ENCODE measurements around the gene KDM4F.

Gene KDM4F

DNA sequence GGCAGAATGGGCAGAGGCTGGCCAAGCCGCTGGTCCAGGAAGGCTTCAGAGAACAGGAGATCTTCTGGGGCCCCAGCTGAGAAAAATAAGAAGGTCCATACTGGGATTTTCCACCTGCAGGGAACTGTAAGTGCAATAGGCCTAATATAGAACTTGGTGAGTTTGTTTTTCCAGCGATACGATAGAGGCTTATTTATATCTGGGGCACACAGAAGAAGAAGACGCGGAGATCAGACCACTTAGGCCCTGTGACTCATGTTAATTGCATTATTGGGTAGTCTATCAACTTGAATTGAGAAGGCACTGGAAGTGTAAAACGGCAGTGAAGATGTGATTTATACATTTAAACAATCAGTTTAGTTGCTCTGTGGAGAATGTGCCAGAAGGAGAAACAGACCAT lies 9.8 kb downstream of the KDM4F start:
- in situ Hi-C loops (cut with HindIII; ENCODE audit: low sequenced_read_pairs) = no loop called here

DNA sequence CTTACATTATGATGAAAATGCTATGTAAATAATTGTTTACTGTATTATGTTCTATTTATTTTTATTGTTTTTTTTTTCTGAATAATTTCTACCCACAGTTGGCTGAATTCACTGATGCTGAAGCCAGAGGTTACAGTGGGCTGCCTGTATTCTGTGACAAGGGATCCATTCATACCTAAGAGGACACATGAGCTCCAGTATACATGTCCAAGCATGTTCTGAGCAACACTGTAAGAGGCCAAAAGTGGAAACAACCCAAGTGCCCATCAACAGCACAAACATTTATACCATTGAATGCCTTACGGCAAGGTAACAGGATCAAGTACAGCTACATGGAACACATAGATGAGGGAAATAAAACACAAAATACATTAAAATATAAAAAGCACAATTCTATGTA lies 16.1 kb downstream of the KDM4F start:
- in situ Hi-C loops (cut with HindIII; ENCODE audit: low sequenced_read_pairs) = no loop called here

GRCh38 chr11:95066716-95067038 lies 17.5 kb downstream of the KDM4F start, which contains the start of gene SRSF8:
Gene SRSF8, plus strand, starts transcription at chr11:95066919. Its CDS starts 308 bp downstream, at chr11:95067227.
- in situ Hi-C loops (cut with HindIII; ENCODE audit: low sequenced_read_pairs) = no loop called here

DNA sequence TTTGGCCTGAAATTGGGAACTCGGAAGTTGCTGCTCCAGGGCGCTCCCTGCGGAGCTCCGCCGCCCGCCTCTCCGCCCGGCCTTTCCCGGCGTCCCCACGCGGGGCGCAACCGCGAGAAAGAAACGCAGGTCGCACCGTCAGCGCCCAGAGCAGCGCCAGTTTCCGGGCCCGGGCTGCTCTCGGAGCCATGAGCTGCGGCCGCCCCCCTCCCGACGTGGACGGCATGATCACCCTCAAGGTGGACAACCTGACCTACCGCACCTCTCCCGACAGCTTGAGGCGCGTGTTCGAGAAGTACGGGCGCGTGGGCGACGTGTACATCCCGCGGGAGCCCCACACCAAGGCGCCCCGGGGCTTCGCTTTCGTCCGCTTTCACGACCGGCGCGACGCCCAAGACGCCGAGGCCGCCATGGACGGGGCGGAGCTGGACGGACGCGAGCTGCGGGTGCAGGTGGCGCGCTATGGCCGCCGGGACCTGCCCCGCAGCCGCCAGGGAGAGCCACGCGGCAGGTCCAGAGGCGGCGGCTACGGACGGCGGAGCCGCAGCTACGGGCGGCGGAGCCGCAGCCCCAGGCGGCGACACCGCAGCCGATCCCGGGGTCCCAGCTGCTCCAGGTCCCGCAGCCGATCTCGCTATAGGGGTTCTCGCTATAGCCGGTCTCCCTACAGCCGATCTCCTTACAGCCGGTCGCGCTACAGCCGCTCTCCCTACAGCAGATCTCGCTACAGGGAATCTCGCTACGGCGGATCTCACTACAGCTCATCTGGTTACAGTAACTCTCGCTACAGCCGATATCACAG lies 18.0 kb downstream of the KDM4F start:
- in situ Hi-C loops (cut with HindIII; ENCODE audit: low sequenced_read_pairs) = no loop called here

GRCh38 chr11:95067841-95068219 lies 18.6 kb downstream of the KDM4F start:
- in situ Hi-C loops (cut with HindIII; ENCODE audit: low sequenced_read_pairs) = no loop called here

- in situ Hi-C loops (cut with HindIII; ENCODE audit: low sequenced_read_pairs) = no loop called here
Measured at GRCh38 chr11:95068549-95068948, 19.3 kb downstream of the KDM4F start.

DNA sequence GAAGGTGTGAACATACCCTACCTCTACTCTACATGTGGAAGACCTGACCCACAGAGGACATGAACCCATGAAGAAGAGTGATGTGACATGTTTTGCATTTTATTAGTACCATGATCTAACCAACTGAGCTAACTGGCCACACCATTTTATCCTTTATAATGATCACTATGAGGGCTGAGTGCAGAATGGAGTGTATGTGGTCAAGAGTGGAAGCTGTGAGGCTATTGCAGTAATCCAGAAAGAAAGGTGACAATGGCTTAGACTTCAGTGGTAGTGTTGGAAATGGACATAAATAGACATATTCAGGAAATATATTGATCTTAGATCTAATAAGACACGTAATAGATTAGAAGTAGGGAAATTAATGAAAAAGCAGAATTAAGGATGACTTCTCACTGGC lies 21.2 kb downstream of the KDM4F start:
- in situ Hi-C loops (cut with HindIII; ENCODE audit: low sequenced_read_pairs) = no loop called here

DNA sequence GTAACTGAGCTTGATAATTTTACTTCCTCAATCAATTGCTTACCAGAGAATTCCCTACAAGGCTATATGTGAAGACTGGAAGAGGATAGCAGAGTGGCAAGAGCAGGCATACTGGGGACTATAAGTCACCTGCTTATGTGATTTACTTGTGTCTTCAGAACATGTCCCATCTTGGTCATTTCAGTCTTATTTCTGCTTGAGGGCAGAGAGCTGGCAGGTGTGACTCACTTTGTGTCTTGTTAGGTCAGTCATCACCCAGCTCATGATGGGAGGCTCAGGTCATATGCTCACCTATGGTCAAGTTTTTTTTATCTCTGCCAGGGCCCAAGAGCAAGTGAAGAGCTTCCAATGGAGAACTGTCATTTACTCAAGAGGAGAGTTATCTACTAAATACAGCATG lies 23.7 kb downstream of the KDM4F start:
- in situ Hi-C loops (cut with HindIII; ENCODE audit: low sequenced_read_pairs) = no loop called here

- in situ Hi-C loops (cut with HindIII; ENCODE audit: low sequenced_read_pairs) = no loop called here
Measured at GRCh38 chr11:95074792-95075563, 25.8 kb downstream of the KDM4F start.

- in situ Hi-C loops (cut with HindIII; ENCODE audit: low sequenced_read_pairs) = no loop called here
Measured at GRCh38 chr11:95076416-95076815, 27.2 kb downstream of the KDM4F start.

GRCh38 chr11:95076981-95077380 lies 27.8 kb downstream of the KDM4F start:
- in situ Hi-C loops (cut with HindIII; ENCODE audit: low sequenced_read_pairs) = no loop called here

GRCh38 chr11:95078526-95078925 lies 29.3 kb downstream of the KDM4F start:
- in situ Hi-C loops (cut with HindIII; ENCODE audit: low sequenced_read_pairs) = no loop called here

DNA sequence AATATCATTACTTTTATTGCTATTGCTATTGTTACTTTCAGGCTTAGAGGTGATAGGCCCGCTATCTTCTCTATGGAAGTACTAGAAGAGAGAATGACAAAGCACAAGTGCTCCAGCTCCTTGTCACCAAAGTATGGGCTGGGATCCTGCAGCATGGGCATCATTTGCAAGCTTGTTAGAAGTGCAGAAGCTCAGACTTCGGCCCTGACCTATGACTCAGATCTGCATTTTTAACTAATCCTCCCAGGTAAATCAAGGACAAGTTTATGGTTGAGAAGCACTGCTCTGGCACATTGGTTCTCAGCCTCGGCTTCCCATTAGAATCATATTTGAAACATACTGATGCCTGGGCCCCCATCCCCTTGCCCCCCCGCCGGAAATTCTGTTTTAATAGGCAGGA lies 31.8 kb downstream of the KDM4F start:
- in situ Hi-C loops (cut with HindIII; ENCODE audit: low sequenced_read_pairs) = no loop called here

DNA sequence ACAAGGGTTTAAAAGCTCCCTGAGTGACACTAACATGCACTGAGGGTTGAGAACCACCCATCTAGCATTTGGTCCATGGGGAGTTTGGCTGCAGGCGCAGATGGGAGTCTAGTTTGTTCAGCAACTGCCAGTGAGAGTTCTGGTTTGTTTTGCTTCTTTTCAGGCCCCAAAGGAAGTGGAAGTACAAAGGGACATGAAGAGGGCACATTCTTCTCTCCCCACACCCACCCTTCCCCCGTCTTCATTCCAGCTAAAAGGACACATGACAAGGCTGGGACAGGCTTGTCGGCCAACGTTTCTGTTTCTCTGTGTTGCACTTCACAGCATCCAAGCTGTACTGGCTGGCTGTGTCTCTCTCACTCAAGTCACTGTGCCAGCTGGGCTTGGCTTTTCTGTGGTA lies 32.2 kb downstream of the KDM4F start:
- in situ Hi-C loops (cut with HindIII; ENCODE audit: low sequenced_read_pairs) = no loop called here

GRCh38 chr11:95082576-95083001 lies 33.4 kb downstream of the KDM4F start:
- in situ Hi-C loops (cut with HindIII; ENCODE audit: low sequenced_read_pairs) = no loop called here

GRCh38 chr11:95084509-95084908 lies 35.3 kb downstream of the KDM4F start:
- in situ Hi-C loops (cut with HindIII; ENCODE audit: low sequenced_read_pairs) = no loop called here

- in situ Hi-C loops (cut with HindIII; ENCODE audit: low sequenced_read_pairs) = no loop called here
Measured at GRCh38 chr11:95085117-95085816, 36.0 kb downstream of the KDM4F start.

DNA sequence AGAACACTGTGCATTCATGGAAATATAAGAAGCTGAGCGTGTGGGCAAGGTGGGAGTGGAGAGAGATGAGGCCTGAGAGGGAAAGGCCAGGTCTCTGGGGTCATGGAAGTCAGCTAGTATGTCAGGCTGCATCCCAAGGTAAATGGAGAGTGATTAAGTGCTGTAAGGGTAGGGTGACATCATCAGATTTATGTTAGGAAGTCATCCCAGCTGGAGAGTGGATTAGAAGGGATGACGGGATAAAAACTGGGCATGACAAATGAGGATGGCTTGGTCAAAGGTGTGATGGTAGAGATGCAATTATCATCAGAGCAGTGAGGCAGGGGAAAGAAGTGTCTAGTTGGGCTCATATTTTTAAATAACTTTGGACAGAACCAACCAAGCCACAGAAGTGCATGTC lies 36.9 kb downstream of the KDM4F start:
- in situ Hi-C loops (cut with HindIII; ENCODE audit: low sequenced_read_pairs) = no loop called here

DNA sequence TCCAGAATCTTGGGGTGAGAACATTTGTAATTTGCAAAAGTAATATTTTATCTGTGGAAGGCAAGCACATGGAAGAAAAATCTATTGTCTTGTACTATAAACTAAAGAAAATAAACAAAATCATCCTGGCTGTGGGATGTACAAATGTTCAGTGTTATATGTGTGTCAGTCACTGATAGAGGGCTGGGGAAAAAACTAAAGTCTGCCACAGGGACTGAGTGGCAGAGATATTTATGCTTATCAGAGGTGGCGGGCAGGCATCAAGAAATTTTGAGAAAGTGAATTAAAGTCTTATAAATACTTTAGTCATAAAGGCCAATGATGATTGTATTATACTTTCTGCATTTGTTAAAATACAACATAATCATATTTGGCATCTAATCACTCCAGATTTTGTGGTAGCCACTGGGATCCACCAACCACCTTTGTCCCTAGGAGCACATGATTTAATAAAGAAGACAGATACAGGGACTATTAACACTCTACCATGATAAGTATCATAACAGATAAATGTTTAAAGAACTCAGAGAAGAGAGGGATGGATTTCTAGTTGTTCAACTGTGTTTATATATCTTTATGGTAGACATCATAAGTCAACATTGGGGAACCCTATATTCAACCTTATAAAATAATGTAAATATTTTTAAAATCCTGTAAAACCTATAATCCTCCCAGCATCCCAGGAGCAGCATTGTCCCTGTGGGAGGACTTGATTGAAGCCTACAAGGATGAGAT lies 37.8 kb downstream of the KDM4F start:
- in situ Hi-C loops (cut with HindIII; ENCODE audit: low sequenced_read_pairs) = no loop called here

DNA sequence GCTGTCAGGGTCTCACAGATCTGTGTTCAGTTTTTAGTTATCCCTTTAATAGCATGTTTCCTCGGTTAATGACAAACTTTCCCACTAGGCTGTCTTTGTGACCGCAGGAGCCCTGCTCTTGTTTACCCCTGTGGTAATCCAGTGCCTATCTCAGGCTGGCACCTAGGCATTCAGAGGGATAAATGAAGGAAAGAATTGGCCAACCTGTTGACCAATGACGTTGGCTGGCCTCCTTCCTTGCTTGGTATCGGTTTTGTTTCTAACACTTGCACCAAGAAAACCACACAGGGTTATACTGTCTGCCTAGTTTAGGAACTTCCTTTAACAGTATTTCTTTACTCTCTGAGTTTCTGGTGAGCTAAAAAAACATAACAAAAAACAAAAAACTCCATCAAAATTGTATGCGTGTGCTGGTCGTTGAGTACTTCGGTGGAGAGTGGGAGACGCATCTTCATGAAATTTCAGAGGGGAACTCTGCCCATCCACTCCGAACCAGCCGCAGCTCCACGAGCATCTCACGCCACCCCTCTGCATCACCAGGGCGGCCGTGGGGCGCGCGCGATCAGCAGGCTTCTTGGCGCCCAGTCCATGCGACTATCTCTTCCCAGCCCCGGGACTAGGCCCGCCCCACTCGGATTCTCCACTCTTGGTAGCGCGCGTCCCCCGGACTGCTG lies 39.9 kb downstream of the KDM4F start:
- in situ Hi-C loops (cut with HindIII; ENCODE audit: low sequenced_read_pairs) = no loop called here

Measured in endothelial cell of hepatic sinusoid (primary cell).